ENCODE results near the gene NLGN4X. TPM values are rescaled to one million over a fixed set of nuclear protein-coding genes. Genes with fewer than 3 reads are reported as not detected.

NLGN4X gene
- polyA plus RNA-seq, 2 of the 4 experiments (the other 2 are of a cell fraction), result 0.06 to 0.17 TPM

DNA sequence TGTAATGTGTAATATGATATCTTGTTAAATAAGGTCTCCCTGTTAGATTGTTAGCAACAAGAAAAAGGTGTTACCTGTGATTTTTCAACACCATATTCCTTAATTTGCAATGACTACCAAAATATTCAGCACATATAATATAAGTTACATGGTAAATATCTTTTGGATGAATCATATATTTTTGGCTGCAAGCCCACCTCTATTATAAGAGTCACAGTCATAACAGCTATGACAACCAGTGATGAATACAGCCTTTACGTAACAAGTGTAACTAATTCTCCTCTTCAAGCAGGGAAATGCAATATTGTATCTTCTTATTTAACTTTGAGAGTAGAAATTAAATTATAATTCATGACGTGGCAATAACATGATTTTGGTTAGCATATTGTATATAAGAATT is 187.0 kb downstream of the NLGN4X start:
- Histone ChIP-seq H3K4me1 (no peaks in the 10 kb centered on the region), H3K4me3 (no peak overlapping the region), H3K4me2 (no peak overlapping the region), H3K27ac (no peak overlapping the region), H3K9me3 (no peaks in the 10 kb centered on the region)
- DNase-seq (ENCODE audit: low read depth in 1 of 2, low spot score in 1 of 2) (no peak), ATAC-seq (no peak), FAIRE-seq (no peak)
- 33% methylated on average over 2 of the region's 2 CpGs for WGBS (ENCODE audit: missing lambda C conversion rate)
- ChIA-PET CTCF (no interaction called here), POLR2A (no interaction called here)
- TF ChIP-seq HOXB5 (CRISPR knock-in tag; IDR thresholded peaks at IDR 0.05), result no peak
- TF ChIP-seq REST (IDR thresholded peaks at IDR 0.05), result no peak

GRCh38 chrX:6029014-6029413 is 199.7 kb downstream of the NLGN4X start:
- POLR2A ChIA-PET, result no interaction called here
- Histone ChIP-seq H3K9me3 (no peaks in the 10 kb centered on the region), H3K4me1 (no peaks in the 10 kb centered on the region), H3K27ac (no peak overlapping the region), H3K4me3 (no peak overlapping the region), H3K4me2 (no peak overlapping the region)
- CTCF ChIA-PET, result no interaction called here
- DNase-seq (ENCODE audit: low read depth in 1 of 2, low spot score in 1 of 2) (no peak), ATAC-seq (no peak), FAIRE-seq (no peak)
- TF ChIP-seq JUN (IDR thresholded peaks at IDR 0.05), result no peak
- TF ChIP-seq EHMT2 (IDR thresholded peaks at IDR 0.05; ENCODE audit: low read depth), result no peak
- TF ChIP-seq, protein P1, sequence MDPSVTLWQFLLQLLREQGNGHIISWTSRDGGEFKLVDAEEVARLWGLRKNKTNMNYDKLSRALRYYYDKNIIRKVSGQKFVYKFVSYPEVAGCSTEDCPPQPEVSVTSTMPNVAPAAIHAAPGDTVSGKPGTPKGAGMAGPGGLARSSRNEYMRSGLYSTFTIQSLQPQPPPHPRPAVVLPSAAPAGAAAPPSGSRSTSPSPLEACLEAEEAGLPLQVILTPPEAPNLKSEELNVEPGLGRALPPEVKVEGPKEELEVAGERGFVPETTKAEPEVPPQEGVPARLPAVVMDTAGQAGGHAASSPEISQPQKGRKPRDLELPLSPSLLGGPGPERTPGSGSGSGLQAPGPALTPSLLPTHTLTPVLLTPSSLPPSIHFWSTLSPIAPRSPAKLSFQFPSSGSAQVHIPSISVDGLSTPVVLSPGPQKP (IDR thresholded peaks at IDR 0.05; ENCODE audit: low read depth, low read length), result no peak
- TF ChIP-seq ZC3H11A (IDR thresholded peaks at IDR 0.05), result no peak
- TF ChIP-seq POLR2A (IDR thresholded peaks at IDR 0.05; ENCODE audit: low read length), result no peak
- no peak for TF ChIP-seq ESRRA (IDR thresholded peaks at IDR 0.05; ENCODE audit: borderline replicate concordance, low read length)
- no peak for TF ChIP-seq FOSL2 (IDR thresholded peaks at IDR 0.05)
- no peak for TF ChIP-seq FOSL2 (CRISPR knock-in tag; IDR thresholded peaks at IDR 0.05)
- TF ChIP-seq CHD4 (IDR thresholded peaks at IDR 0.05; ENCODE audit: borderline replicate concordance), result no peak
- no peak for TF ChIP-seq REST (IDR thresholded peaks at IDR 0.05)
- TF ChIP-seq EP300 (IDR thresholded peaks at IDR 0.05), result no peak
- TF ChIP-seq TP53 (CRISPR knock-in tag; IDR thresholded peaks at IDR 0.05), result no peak
- TF ChIP-seq ZNF302 (CRISPR knock-in tag; IDR thresholded peaks at IDR 0.05), result no peak
- TF ChIP-seq ZFP36 (IDR thresholded peaks at IDR 0.05; ENCODE audit: borderline replicate concordance, partially characterized antibody), result no peak
- TF ChIP-seq, protein P2, sequence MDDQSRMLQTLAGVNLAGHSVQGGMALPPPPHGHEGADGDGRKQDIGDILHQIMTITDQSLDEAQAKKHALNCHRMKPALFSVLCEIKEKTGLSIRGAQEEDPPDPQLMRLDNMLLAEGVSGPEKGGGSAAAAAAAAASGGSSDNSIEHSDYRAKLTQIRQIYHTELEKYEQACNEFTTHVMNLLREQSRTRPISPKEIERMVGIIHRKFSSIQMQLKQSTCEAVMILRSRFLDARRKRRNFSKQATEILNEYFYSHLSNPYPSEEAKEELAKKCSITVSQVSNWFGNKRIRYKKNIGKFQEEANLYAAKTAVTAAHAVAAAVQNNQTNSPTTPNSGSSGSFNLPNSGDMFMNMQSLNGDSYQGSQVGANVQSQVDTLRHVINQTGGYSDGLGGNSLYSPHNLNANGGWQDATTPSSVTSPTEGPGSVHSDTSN (IDR thresholded peaks at IDR 0.05), result no peak
- TF ChIP-seq PHF8 (IDR thresholded peaks at IDR 0.05; ENCODE audit: borderline replicate concordance, low read depth), result no peak
- TF ChIP-seq ZSCAN20 (CRISPR knock-in tag; IDR thresholded peaks at IDR 0.05), result no peak
- TF ChIP-seq HEYL (CRISPR knock-in tag; IDR thresholded peaks at IDR 0.05), result no peak
- 7% methylated on average over 11 of the region's 11 CpGs for WGBS (ENCODE audit: missing lambda C conversion rate)
